ENCODE data around the gene STK11IP. TPM values are rescaled to one million over a fixed set of nuclear protein-coding genes. Genes with fewer than 3 reads are reported as not detected.

The STK11IP gene
- total RNA-seq, 1 experiment from 2014 or later: 11.7 TPM

DNA sequence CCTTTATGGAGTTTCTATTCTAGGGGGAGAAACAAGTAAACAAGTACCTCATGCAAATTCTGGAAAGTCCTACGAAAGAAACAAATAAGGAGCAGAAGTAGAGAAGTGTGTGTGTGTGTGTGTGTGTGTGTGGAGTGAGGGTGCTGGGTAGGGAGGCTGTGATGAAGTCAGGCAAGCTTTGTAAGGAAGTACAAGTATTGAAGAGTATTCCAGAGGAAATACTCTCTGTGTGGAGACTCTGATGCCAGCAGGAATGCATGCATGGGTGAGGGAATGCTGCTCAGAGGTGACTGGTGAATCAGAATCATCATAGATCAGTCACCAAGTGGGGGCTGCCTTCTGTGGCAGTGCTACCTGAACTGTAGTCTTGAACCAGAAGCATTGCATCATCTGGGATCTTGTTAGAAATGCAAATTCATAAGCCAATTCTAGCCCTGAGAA, 64.3 kb downstream of the STK11IP start:
- no peaks in the 10 kb centered on the region; the same call in 1 of the 2 replicates for H3K4me1 ChIP-seq (replicated peaks)
- no peak overlapping the region for H3K4me3 ChIP-seq
- no peaks in the 10 kb centered on the region for H3K27me3 ChIP-seq (replicated peaks)
- H3K36me3 ChIP-seq: no peaks in the 10 kb centered on the region
- no peak for DNase-seq (ENCODE audit: low read depth in 1 of 2, low spot score in 2 of 2)
- H3K27ac ChIP-seq: no peak overlapping the region
- peaks cover 10% of the 10 kb centered on the region; the same call in 1 of the 2 replicates for H3K9me3 ChIP-seq (replicated peaks)

DNA sequence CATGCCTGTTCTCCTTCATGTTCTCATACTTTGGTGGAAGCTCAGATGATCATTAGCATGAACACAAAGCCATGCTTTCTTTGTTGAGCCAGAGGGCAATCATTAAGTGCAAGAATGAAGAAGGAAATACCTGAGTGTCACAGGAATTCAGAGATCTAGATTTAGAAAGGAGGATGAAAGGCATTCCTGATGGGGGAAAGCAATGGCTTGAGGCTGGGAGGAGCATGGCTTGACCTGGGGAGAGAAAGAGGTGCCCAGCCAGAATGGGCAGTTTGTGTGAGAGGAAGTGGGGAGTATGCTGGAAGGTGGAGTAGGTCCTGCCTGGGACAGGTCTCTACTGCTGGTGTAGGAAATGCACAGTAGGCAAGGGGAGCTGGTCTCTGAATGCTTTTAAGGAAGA, 64.9 kb downstream of the STK11IP start:
- no peak overlapping the region for H3K4me3 ChIP-seq
- no peaks in the 10 kb centered on the region for H3K36me3 ChIP-seq
- H3K9me3 ChIP-seq (replicated peaks): peaks cover 10% of the 10 kb centered on the region; the same call in 1 of the 2 replicates
- H3K27ac ChIP-seq: no peak overlapping the region
- no peaks in the 10 kb centered on the region for H3K27me3 ChIP-seq (replicated peaks)
- no peaks in the 10 kb centered on the region; the same call in 1 of the 2 replicates for H3K4me1 ChIP-seq (replicated peaks)
- no peak for DNase-seq (ENCODE audit: low read depth in 1 of 2, low spot score in 2 of 2)

DNA sequence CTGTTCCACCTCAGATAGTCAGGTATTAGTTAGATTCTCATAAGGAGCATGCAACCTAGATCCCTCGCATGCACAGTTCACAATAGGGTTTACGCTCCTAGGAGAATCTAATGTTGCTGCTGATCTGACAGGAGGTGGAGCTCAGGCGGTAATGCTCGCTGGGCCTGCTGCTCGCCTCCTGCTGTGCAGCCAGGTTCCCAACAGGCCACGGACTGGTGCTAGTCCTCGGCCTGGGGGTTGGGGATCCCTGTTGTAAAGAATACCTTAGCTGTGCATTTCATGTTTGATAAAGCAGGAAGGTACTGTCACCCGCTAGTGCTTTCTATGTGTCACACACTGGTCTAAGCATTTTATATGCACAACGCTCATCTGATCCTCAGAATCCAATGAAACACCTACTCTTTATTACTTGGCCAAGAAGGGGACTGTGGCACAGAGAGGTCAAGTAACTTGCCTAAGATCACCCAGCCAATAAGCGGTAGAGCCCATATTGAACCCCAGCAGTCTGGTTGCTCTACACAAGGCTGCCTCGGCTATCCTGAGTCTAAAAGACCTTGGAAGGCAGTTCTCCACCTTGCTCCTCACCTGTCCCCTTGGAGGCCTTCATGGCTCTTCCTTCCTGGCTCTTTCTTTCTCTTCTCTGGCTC, 65.6 kb downstream of the STK11IP start:
- no peaks in the 10 kb centered on the region; the same call in 1 of the 2 replicates for H3K4me1 ChIP-seq (replicated peaks)
- H3K4me3 ChIP-seq: no peak overlapping the region
- no peaks in the 10 kb centered on the region for H3K36me3 ChIP-seq
- H3K9me3 ChIP-seq (replicated peaks): peaks cover 10% of the 10 kb centered on the region; the same call in 1 of the 2 replicates
- H3K27me3 ChIP-seq (replicated peaks): no peaks in the 10 kb centered on the region
- H3K27ac ChIP-seq: no peak overlapping the region
- DNase-seq (ENCODE audit: low read depth in 1 of 2, low spot score in 2 of 2): no peak

DNA sequence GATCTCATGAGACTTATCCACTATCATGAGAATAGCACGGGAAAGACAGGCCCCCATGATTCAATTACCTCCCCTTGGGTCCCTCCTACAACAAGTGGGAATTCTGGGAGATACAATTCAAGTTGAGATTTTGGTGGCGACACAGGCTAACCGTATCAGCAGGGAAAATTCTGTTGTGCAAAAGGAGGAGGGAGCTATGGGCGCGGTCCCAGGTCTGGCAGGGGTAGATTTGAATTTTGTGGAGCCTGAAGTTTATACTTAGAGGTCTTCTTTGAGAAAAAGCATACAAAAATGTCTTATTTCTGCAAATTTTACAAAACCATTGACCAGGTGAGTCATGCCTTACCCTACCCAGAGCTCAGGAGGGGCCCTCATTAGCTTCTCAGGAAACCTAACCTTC, 66.4 kb downstream of the STK11IP start:
- Histone ChIP-seq H3K36me3 (no peaks in the 10 kb centered on the region), H3K27ac (no peak overlapping the region)
- no peak for DNase-seq (ENCODE audit: low read depth in 1 of 2, low spot score in 2 of 2)

DNA sequence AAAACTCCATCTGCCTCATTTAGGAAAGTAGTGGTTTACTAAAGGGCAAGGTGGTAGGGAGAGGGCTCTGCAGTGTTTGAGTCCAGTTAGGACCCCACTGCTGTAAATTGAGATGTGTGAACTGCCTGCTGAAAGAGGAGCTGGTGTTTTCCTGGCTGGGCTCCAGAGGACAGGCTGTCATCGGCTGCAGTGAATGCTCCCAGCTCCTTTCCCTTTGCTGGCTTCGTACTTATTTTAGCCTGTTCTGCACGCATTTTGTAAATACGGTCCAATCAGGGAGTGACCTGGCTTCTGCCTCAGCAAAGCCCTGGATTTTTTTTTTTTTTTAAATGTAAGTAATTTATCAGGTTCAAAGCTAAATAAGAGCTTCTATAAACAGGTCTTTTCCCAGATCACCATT, 67.3 kb downstream of the STK11IP start:
- no peak for DNase-seq (ENCODE audit: low read depth in 1 of 2, low spot score in 2 of 2)
- Histone ChIP-seq H3K27me3 (replicated peaks) (no peaks in the 10 kb centered on the region), H3K9me3 (replicated peaks) (peaks cover 10% of the 10 kb centered on the region; the same call in 1 of the 2 replicates), H3K4me3 (no peak overlapping the region), H3K36me3 (no peaks in the 10 kb centered on the region), H3K4me1 (replicated peaks) (no peaks in the 10 kb centered on the region), H3K27ac (no peak overlapping the region)

More for the DNA sequence above, 66.4 kb downstream of the STK11IP start:
- no peaks in the 10 kb centered on the region for H3K4me1 ChIP-seq (replicated peaks)
- no peak overlapping the region for H3K4me3 ChIP-seq
- H3K9me3 ChIP-seq (replicated peaks): peaks cover 10% of the 10 kb centered on the region; the same call in 1 of the 2 replicates
- no peaks in the 10 kb centered on the region for H3K27me3 ChIP-seq (replicated peaks)

DNA sequence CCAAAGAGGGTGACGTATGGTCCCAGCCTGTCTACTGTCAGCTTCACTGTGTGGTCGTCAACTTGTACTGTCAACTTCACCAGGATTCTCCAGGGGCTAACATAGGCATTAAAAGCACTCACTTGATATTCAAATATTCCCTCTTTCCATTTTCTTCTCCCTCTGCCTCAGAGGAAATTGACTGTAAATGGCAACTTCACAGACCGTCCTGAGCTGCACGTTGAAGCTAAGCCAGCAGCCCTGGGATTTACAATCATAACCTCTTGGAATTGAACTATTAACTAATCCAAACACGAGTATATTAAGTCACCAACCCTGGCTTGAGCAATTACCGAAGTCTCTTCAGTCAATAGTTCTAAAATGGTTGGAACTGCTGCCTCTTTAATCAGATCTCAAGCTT, 68.3 kb downstream of the STK11IP start:
- no peak overlapping the region for H3K4me3 ChIP-seq
- H3K9me3 ChIP-seq (replicated peaks): peaks cover 10% of the 10 kb centered on the region; the same call in 1 of the 2 replicates
- DNase-seq (ENCODE audit: low read depth in 1 of 2, low spot score in 2 of 2): no peak
- H3K4me1 ChIP-seq (replicated peaks): no peaks in the 10 kb centered on the region
- no peak overlapping the region for H3K27ac ChIP-seq
- no peaks in the 10 kb centered on the region for H3K36me3 ChIP-seq
- H3K27me3 ChIP-seq (replicated peaks): no peaks in the 10 kb centered on the region

Other genes starting within 250 kb of the STK11IP start
- gene DNPEP, start 209.9 kb upstream of the STK11IP start, total RNA-seq (2014; rRNA removed; shearing (Covaris generic)): 25.5 and 56.1 TPM in 2 replicates
- 0.13 TPM in 1 of 2 replicates, not detected in the other for gene DES, start 179.5 kb upstream of the STK11IP start, total RNA-seq (2014; rRNA removed; shearing (Covaris generic))
- gene SPEG, start 163.0 kb upstream of the STK11IP start, total RNA-seq (2014; rRNA removed; shearing (Covaris generic)): 0.44 and 4.2 TPM in 2 replicates
- 40.5 and 47.0 TPM in 2 replicates for gene GMPPA, start 99.0 kb upstream of the STK11IP start, total RNA-seq (2014; rRNA removed; shearing (Covaris generic))
- not detected in 2 replicates for gene ASIC4, start 83.4 kb upstream of the STK11IP start, total RNA-seq (2014; rRNA removed; shearing (Covaris generic))
- 113 and 125 TPM in 2 replicates for gene CHPF, start 54.0 kb upstream of the STK11IP start, total RNA-seq (2014; rRNA removed; shearing (Covaris generic))
- gene TMEM198, start 53.8 kb upstream of the STK11IP start, total RNA-seq (2014; rRNA removed; shearing (Covaris generic)): 0.03 and 0.37 TPM in 2 replicates
- 53.1 and 55.3 TPM in 2 replicates for gene OBSL1, start 26.3 kb upstream of the STK11IP start, total RNA-seq (2014; rRNA removed; shearing (Covaris generic))
- gene INHA, start 25.5 kb upstream of the STK11IP start, total RNA-seq (2014; rRNA removed; shearing (Covaris generic)): 0.11 TPM in 1 of 2 replicates, not detected in the other
- gene SLC4A3, start 29.8 kb downstream of the STK11IP start, total RNA-seq (2014; rRNA removed; shearing (Covaris generic)): 4.0 and 4.1 TPM in 2 replicates

Data from SJSA1 (cell line).